Measurements from ENCODE around the gene NPDC1.

The NPDC1 gene

DNA sequence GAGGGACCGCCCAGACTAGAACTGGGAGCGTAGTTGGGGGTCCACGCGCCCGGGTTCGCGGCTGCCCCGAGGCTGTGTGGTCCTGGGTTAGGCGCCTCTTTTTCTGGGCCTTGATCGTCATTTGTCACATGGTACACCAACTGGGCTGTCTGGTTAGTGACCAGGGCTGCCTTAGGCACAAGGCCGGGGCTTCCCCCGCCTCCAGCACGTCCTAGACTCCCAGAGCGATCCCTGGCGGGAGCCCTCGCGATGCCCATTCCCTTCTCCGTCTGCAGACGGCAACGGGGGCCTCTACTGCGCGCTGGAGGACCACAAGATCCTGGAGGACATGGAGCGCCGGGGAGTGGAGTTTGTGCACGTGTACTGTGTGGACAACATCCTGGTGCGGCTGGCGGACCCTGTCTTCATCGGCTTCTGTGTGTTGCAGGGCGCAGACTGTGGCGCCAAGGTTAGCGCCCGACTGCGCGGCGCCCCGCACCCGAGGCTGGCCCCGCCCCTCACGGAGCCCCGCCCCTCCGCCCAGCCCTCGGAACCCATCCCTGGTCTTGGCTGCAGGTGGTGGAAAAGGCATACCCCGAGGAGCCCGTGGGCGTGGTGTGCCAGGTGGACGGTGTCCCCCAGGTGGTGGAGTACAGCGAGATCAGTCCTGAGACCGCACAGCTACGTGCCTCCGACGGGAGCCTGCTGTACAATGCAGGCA, 32.9 kb upstream of the NPDC1 start:
- peak overlapping the region; percentile 63 for H3K4me3 ChIP-seq (ENCODE audit: low read depth, low read length, poor library complexity, severe bottlenecking)
- H3F3A ChIP-seq (ENCODE audit: insufficient read depth, low read length), result no peaks in the 10 kb centered on the region
- H3K27me3 ChIP-seq (ENCODE audit: insufficient read depth, low read length), result no peaks in the 10 kb centered on the region; the same call in 1 of the 2 replicates
- H3K9ac ChIP-seq (ENCODE audit: low read length), result no peak overlapping the region; the same call in 1 of the 2 replicates
- H4K20me1 ChIP-seq (ENCODE audit: insufficient read depth, low read length), result no peaks in the 10 kb centered on the region
- peaks cover 33% of the 10 kb centered on the region for H3K36me3 ChIP-seq (ENCODE audit: insufficient read depth, low read length)
- TF ChIP-seq, protein P1, sequence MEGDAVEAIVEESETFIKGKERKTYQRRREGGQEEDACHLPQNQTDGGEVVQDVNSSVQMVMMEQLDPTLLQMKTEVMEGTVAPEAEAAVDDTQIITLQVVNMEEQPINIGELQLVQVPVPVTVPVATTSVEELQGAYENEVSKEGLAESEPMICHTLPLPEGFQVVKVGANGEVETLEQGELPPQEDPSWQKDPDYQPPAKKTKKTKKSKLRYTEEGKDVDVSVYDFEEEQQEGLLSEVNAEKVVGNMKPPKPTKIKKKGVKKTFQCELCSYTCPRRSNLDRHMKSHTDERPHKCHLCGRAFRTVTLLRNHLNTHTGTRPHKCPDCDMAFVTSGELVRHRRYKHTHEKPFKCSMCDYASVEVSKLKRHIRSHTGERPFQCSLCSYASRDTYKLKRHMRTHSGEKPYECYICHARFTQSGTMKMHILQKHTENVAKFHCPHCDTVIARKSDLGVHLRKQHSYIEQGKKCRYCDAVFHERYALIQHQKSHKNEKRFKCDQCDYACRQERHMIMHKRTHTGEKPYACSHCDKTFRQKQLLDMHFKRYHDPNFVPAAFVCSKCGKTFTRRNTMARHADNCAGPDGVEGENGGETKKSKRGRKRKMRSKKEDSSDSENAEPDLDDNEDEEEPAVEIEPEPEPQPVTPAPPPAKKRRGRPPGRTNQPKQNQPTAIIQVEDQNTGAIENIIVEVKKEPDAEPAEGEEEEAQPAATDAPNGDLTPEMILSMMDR (IDR thresholded peaks at IDR 0.05; ENCODE audit: low read length), result no peak
- TF ChIP-seq EZH2 (IDR thresholded peaks at IDR 0.05; ENCODE audit: borderline replicate concordance, low read length), result no peak
- H3K79me2 ChIP-seq (ENCODE audit: insufficient read depth, low read length), result no peaks in the 10 kb centered on the region
- H3K27ac ChIP-seq (ENCODE audit: low read depth, low read length, poor library complexity, severe bottlenecking), result no peak overlapping the region
- no peak overlapping the region for H2AFZ ChIP-seq (ENCODE audit: low read length)
- H3K9me3 ChIP-seq (ENCODE audit: low read length), result no peaks in the 10 kb centered on the region
- H3K4me1 ChIP-seq (ENCODE audit: insufficient read depth, low read length, severe bottlenecking), result peaks cover 25% of the 10 kb centered on the region
- H3K4me2 ChIP-seq (ENCODE audit: low read length), result peak overlapping the region; percentile 62
- H3K9me2 ChIP-seq (ENCODE audit: low read depth, low read length), result no peaks in the 10 kb centered on the region

DNA sequence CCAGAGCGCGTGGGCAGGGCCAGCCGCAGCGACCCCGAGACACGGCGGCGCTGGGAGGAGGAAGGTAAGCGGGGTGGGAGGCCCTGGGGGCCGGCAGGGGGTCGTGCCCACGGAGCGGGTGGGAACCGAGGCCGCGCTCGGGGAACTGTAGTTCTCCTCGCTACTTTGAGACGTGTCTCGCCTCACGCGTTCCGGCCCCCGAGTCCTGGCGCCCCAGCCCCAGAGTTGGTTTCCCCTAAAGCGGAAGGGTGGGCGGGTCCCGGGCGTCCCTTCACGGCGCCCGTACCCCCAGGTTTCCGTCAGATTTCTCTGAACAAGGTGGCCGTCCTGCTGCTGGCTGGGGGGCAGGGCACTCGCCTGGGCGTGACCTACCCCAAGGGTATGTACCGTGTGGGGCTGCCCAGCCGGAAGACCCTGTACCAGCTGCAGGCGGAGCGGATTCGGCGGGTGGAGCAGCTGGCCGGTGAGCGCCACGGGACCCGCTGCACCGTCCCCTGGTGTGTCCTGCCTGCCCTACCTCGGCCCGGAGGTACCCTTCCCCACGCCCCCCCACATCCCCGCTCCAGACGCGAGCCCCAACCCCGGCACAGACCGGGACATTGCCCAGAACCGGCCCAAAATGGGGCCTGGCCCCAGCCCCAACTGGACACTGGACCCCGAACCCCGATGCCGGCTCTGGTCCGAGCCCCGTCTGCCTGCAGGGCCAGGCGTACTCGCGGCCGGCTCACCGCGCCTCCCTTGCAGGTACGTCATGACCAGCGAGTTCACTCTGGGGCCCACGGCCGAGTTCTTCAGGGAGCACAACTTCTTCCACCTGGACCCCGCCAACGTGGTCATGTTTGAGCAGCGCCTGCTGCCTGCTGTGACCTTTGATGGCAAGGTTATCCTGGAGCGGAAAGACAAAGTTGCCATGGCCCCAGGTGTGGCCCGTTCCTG, 32.0 kb upstream of the NPDC1 start:
- no peak overlapping the region for H3K27ac ChIP-seq (ENCODE audit: low read depth, low read length, poor library complexity, severe bottlenecking)
- no peaks in the 10 kb centered on the region for H4K20me1 ChIP-seq (ENCODE audit: insufficient read depth, low read length)
- H3F3A ChIP-seq (ENCODE audit: insufficient read depth, low read length), result no peaks in the 10 kb centered on the region
- no peaks in the 10 kb centered on the region; the same call in 1 of the 2 replicates for H3K27me3 ChIP-seq (ENCODE audit: insufficient read depth, low read length)
- H3K4me2 ChIP-seq (ENCODE audit: low read length), result peak overlapping the region; percentile 62
- TF ChIP-seq, protein P1 (IDR thresholded peaks at IDR 0.05; ENCODE audit: low read length), result no peak
- TF ChIP-seq EZH2 (IDR thresholded peaks at IDR 0.05; ENCODE audit: borderline replicate concordance, low read length), result no peak
- H3K36me3 ChIP-seq (ENCODE audit: insufficient read depth, low read length), result peaks cover 29% of the 10 kb centered on the region
- H3K79me2 ChIP-seq (ENCODE audit: insufficient read depth, low read length), result no peaks in the 10 kb centered on the region
- H3K9me2 ChIP-seq (ENCODE audit: low read depth, low read length), result no peaks in the 10 kb centered on the region
- peak overlapping the region; percentile 58 for H3K9ac ChIP-seq (ENCODE audit: low read length)
- H3K4me3 ChIP-seq (ENCODE audit: low read depth, low read length, poor library complexity, severe bottlenecking), result peak overlapping the region; percentile 63
- H3K9me3 ChIP-seq (ENCODE audit: low read length), result no peaks in the 10 kb centered on the region
- peaks cover 25% of the 10 kb centered on the region for H3K4me1 ChIP-seq (ENCODE audit: insufficient read depth, low read length, severe bottlenecking)
- H2AFZ ChIP-seq (ENCODE audit: low read length), result no peak overlapping the region

DNA sequence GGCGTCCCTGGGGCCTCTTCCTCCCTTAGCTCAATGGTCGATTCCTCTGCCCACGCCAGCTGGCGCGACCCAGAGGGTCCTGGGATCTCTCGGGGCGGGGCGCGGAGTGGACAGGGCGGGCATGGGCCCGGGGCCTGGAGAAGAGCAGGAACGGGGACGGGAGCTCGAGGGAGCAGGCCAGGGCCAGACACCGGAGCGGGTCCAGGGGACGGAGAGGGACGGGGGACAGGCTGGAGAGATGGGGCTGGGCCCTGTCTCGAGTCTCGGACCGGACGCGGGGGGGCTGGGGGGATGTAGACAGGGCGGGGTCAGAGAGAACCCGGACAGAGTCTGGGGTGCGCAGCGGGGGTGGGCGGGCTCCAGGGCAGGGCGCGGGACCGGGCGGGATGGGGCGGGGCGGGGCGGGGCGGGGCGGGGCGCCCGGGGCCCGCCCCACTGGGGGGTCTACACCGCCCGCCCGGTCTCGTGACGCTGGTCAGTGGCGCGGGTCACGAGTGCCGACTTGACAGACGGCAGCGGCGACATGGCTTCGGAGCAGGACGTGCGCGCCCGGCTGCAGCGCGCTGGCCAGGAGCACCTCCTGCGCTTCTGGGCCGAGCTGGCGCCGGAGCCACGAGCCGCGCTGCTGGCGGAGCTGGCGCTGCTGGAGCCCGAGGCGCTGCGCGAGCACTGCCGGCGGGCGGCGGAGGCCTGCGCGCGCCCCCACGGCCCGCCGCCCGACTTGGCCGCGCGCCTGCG, 31.2 kb upstream of the NPDC1 start, which contains the start of gene UAP1L1:
UAP1L1 (plus strand) TSS at position 508 of the 738 bp plus-strand sequence; CDS start at position 524, 16 bp downstream.
- Histone ChIP-seq H3K9ac (ENCODE audit: low read length) (peak within 1 kb of the TSS; percentile 84), H3K27me3 (ENCODE audit: insufficient read depth, low read length) (no peaks in the 10 kb centered on the region), H3K9me3 (ENCODE audit: low read length) (no peaks in the 10 kb centered on the region), H3K4me3 (ENCODE audit: low read depth, low read length, poor library complexity, severe bottlenecking) (peak within 1 kb of the TSS; percentile 63), H3K36me3 (ENCODE audit: insufficient read depth, low read length) (peaks cover 27% of the 10 kb centered on the region), H3K9me2 (ENCODE audit: low read depth, low read length) (no peaks in the 10 kb centered on the region), H3K79me2 (ENCODE audit: insufficient read depth, low read length) (no peaks in the 10 kb centered on the region), H3F3A (ENCODE audit: insufficient read depth, low read length) (no peaks in the 10 kb centered on the region), H3K27ac (ENCODE audit: low read depth, low read length, poor library complexity, severe bottlenecking) (peak within 1 kb of the TSS; percentile 62), H2AFZ (ENCODE audit: low read length) (no peak within 1 kb of the TSS), H3K4me2 (ENCODE audit: low read length) (peak within 1 kb of the TSS; percentile 95), H3K4me1 (ENCODE audit: insufficient read depth, low read length, severe bottlenecking) (peaks cover 25% of the 10 kb centered on the region), H4K20me1 (ENCODE audit: insufficient read depth, low read length) (no peaks in the 10 kb centered on the region)
- TF ChIP-seq, protein P1 (IDR thresholded peaks at IDR 0.05; ENCODE audit: low read length), result no peak
- TF ChIP-seq EZH2 (IDR thresholded peaks at IDR 0.05; ENCODE audit: borderline replicate concordance, low read length), result no peak

Data from OCI-LY1 (cell line).